ENCODE results near the gene PRKCE. TPM values are rescaled to one million over a fixed set of nuclear protein-coding genes. Genes with fewer than 3 reads are reported as not detected.

Gene PRKCE
- polyA plus RNA-seq, 3 donors: 1.3 to 7.7 (median 2.3) TPM

- Histone ChIP-seq H3K4me1 (ENCODE audit: control insufficient read depth in 1 of 2, insufficient read depth in 2 of 2, low read length in 2 of 2) (no peaks in the 10 kb centered on the region), H3K36me3 (replicated peaks in 1 of 2; ENCODE audit: control insufficient read depth in 1 of 2, insufficient read depth in 2 of 2, low read length in 2 of 2) (no peaks in the 10 kb centered on the region), H3K79me2 (ENCODE audit: insufficient read depth, low read length) (no peaks in the 10 kb centered on the region), H3K9me3 (replicated peaks in 1 of 2; ENCODE audit: control insufficient read depth in 1 of 2, insufficient read depth in 1 of 2, low read length in 2 of 2) (no peaks in the 10 kb centered on the region), H3K27me3 (ENCODE audit: control insufficient read depth in 2 of 2, insufficient read depth in 2 of 2, low read length in 2 of 2) (no peaks in the 10 kb centered on the region), H2AFZ (ENCODE audit: insufficient read depth, low read depth, low read length, poor library complexity, severe bottlenecking) (no peak overlapping the region), H3K9ac (ENCODE audit: insufficient read depth, low read length, poor library complexity, severe bottlenecking) (no peak overlapping the region), H3K27ac (ENCODE audit: low read depth in 1 of 2, low read length in 2 of 2) (no peak overlapping the region), H3K4me2 (replicated peaks; ENCODE audit: extremely low read depth, low read length, poor library complexity, severe bottlenecking) (no peak overlapping the region), H3K4me3 (replicated peaks in 1 of 3; ENCODE audit: low read depth in 2 of 3, low read length in 3 of 3) (no peak overlapping the region), H4K20me1 (ENCODE audit: insufficient read depth, low read length) (peaks cover 10% of the 10 kb centered on the region)
- Mint-ChIP-seq H3K9me3 (no peaks in the 10 kb centered on the region), H3K4me3 (no peak overlapping the region), H3K27me3 (ENCODE audit: low read depth in 3 of 3) (peaks cover 0 to 2% (median 0%) of the 10 kb centered on the region in 3 donors), H3K4me1 (no peaks in the 10 kb centered on the region), H3K27ac (no peak overlapping the region), H3K36me3 (no peaks in the 10 kb centered on the region)
- 100% methylated on average over 3 of the region's 5 CpGs for WGBS (ENCODE audit: insufficient coverage)
- intact Hi-C loops (cut with micrococcal nuclease): no loop called here
- DNase-seq: no peak
- TF ChIP-seq CTCF (IDR thresholded peaks at IDR 0.05): no peak
Observed at GRCh38 chr2:45950606-45951005, 299.1 kb downstream of the PRKCE start.

GRCh38 chr2:45951025-45951727 lies 299.7 kb downstream of the PRKCE start:
- Histone ChIP-seq H3K4me1 (ENCODE audit: control insufficient read depth in 1 of 2, insufficient read depth in 2 of 2, low read length in 2 of 2) (no peaks in the 10 kb centered on the region), H3K9me3 (replicated peaks in 1 of 2; ENCODE audit: control insufficient read depth in 1 of 2, insufficient read depth in 1 of 2, low read length in 2 of 2) (no peaks in the 10 kb centered on the region), H3K79me2 (ENCODE audit: insufficient read depth, low read length) (no peaks in the 10 kb centered on the region), H3K27ac (ENCODE audit: low read depth in 1 of 2, low read length in 2 of 2) (no peak overlapping the region), H2AFZ (ENCODE audit: insufficient read depth, low read depth, low read length, poor library complexity, severe bottlenecking) (no peak overlapping the region), H3K27me3 (ENCODE audit: control insufficient read depth in 2 of 2, insufficient read depth in 2 of 2, low read length in 2 of 2) (no peaks in the 10 kb centered on the region), H3K4me2 (replicated peaks; ENCODE audit: extremely low read depth, low read length, poor library complexity, severe bottlenecking) (no peak overlapping the region), H4K20me1 (ENCODE audit: insufficient read depth, low read length) (peaks cover 10% of the 10 kb centered on the region), H3K4me3 (replicated peaks in 1 of 3; ENCODE audit: low read depth in 2 of 3, low read length in 3 of 3) (no peak overlapping the region), H3K9ac (ENCODE audit: insufficient read depth, low read length, poor library complexity, severe bottlenecking) (no peak overlapping the region), H3K36me3 (replicated peaks in 1 of 2; ENCODE audit: control insufficient read depth in 1 of 2, insufficient read depth in 2 of 2, low read length in 2 of 2) (no peaks in the 10 kb centered on the region)
- Mint-ChIP-seq H3K27me3 (ENCODE audit: low read depth in 3 of 3) (peaks cover 0 to 2% (median 0%) of the 10 kb centered on the region in 3 donors), H3K4me1 (no peaks in the 10 kb centered on the region), H3K4me3 (no peak overlapping the region), H3K9me3 (no peaks in the 10 kb centered on the region), H3K36me3 (no peaks in the 10 kb centered on the region), H3K27ac (no peak overlapping the region)
- WGBS (ENCODE audit: insufficient coverage): 75% methylated on average over 6 of the region's 7 CpGs
- TF ChIP-seq CTCF (IDR thresholded peaks at IDR 0.05): no peak
- no peak for DNase-seq
- intact Hi-C loops (cut with micrococcal nuclease): no loop called here
